SK-N-SH (cell line): ENCODE data around the gene DDX24. TPM values are rescaled to one million over a fixed set of nuclear protein-coding genes. Genes with fewer than 3 reads are reported as not detected.

Experiments
- CTCF ChIA-PET: fragments of 300-600, 350-600 bp; formaldehyde crosslinking; extraction: SDS; loops from one replicate; lab custom pipeline; 2021; lab: Yijun Ruan, JAX
- POLR2A ChIA-PET: fragments of 350-600 bp; sonication (Branson Sonifier 250); formaldehyde crosslinking; extraction: SDS; loops from one replicate; lab custom pipeline; 2020; ENCODE audit warnings: antibody characterized with exemption, inconsistent platforms; lab: Yijun Ruan, JAX
- DNase-seq: peaks from one replicate; pipeline ENCODE4 v3.0.0; 2012
- H2AFZ ChIP-seq: fragments of 200-600 bp; sonication (generic); 2 replicates; pipeline ENCODE4 v1.8.1; 2016; ENCODE audit warnings: antibody characterized with exemption, mild to moderate bottlenecking, low read depth
- H3F3A ChIP-seq: fragments of 200-600 bp; sonication (generic); replicated peaks from 2 replicates; pipeline ENCODE3; 2016; ENCODE audit warnings: antibody characterized with exemption, mild to moderate bottlenecking; ENCODE audit not compliant: insufficient read depth
- H3K27ac ChIP-seq, 2 experiments: fragments of 200-500 bp in 1 of 2; fragments of 200-600 bp in 1 of 2; sonication (Bioruptor generic) in 1 of 2; sonication (generic), shearing (Covaris generic) in 1 of 2; 2 replicates each; pipeline versions ENCODE4 v1.5.1 to v1.6.1; 2014 to 2016; ENCODE audit warnings: low read depth in 2 of 2, inconsistent platforms in 1 of 2, low read length in 1 of 2, mild to moderate bottlenecking in 1 of 2, mixed read lengths in 1 of 2
- H3K27me3 ChIP-seq: fragments of 200-600 bp; sonication (generic), shearing (Covaris generic); 2 replicates; pipeline ENCODE4 v1.6.1; 2016; ENCODE audit warnings: mixed run types; ENCODE audit not compliant: insufficient read depth
- H3K36me3 ChIP-seq, 2 experiments: fragments of 200-500 bp in 1 of 2; fragments of 200-600 bp in 1 of 2; sonication (Bioruptor generic) in 1 of 2; sonication (generic) in 1 of 2; replicated peaks in 1 of 2; 2 replicates each; pipeline versions ENCODE3 to v1.5.1; 2014 to 2016; ENCODE audit warnings: low read length in 1 of 2, mild to moderate bottlenecking in 1 of 2; ENCODE audit not compliant: insufficient read depth in 2 of 2, control insufficient read depth in 1 of 2
- H3K4me1 ChIP-seq, 2 experiments: fragments of 200-500 bp in 1 of 2; fragments of 200-600 bp in 1 of 2; sonication (Bioruptor generic) in 1 of 2; sonication (generic), shearing (Covaris generic) in 1 of 2; 2 replicates each; pipeline versions ENCODE4 v1.5.1 to v1.6.1; 2014 to 2016; ENCODE audit warnings: low read depth in 1 of 2, low read length in 1 of 2, mixed run types in 1 of 2; ENCODE audit not compliant: insufficient read depth in 2 of 2, control insufficient read depth in 1 of 2
- H3K4me2 ChIP-seq: fragments of 200-600 bp; sonication (generic), shearing (Covaris generic); 2 replicates; pipeline ENCODE4 v1.6.1; 2017; ENCODE audit warnings: mixed run types
- H3K4me3 ChIP-seq, 2 experiments: fragments of 200-500 bp in 1 of 2; fragments of 200-600 bp in 1 of 2; sonication (Bioruptor generic) in 1 of 2; sonication (generic), shearing (Covaris generic) in 1 of 2; 2 replicates each; pipeline versions ENCODE4 v1.5.1 to v1.8.1; 2014 to 2016; ENCODE audit warnings: low read depth in 2 of 2, inconsistent platforms in 1 of 2, low read length in 1 of 2, mild to moderate bottlenecking in 1 of 2, mixed read lengths in 1 of 2, moderate library complexity in 1 of 2
- H3K79me2 ChIP-seq: fragments of 200-600 bp; sonication (generic); 2 replicates; pipeline ENCODE4 v1.8.1; 2017; ENCODE audit warnings: mild to moderate bottlenecking; ENCODE audit not compliant: insufficient read depth
- H3K9ac ChIP-seq: fragments of 200-600 bp; sonication (generic); 2 replicates; pipeline ENCODE4 v1.6.1; 2017; ENCODE audit warnings: mixed run types
- H3K9me2 ChIP-seq: fragments of 200-600 bp; sonication (generic); 2 replicates; pipeline ENCODE4 v1.6.1; 2017; ENCODE audit warnings: mixed run types
- H3K9me3 ChIP-seq: fragments of 200-600 bp; sonication (generic); 2 replicates; pipeline ENCODE4 v1.6.1; 2017; ENCODE audit warnings: mixed run types, mild to moderate bottlenecking, moderate library complexity
- H4K20me1 ChIP-seq: fragments of 200-600 bp; sonication (generic); 2 replicates; pipeline ENCODE4 v1.6.1; 2017; ENCODE audit warnings: mild to moderate bottlenecking, mixed run types; ENCODE audit not compliant: insufficient read depth
- CHD2 ChIP-seq: fragments of 150-350 bp; IDR thresholded peaks from 2 replicates; pipeline ENCODE4 v1.6.1; 2018; ENCODE audit warnings: low read length; ENCODE audit not compliant: partially characterized antibody
- EZH2phosphoT487 ChIP-seq: fragments of 200-600 bp; sonication (generic); IDR thresholded peaks from 2 replicates; pipeline ENCODE4 v1.6.1; 2017; ENCODE audit warnings: low read depth, mixed run types, mild to moderate bottlenecking, antibody characterized with exemption, moderate library complexity, borderline replicate concordance
- GABPA ChIP-seq: IDR thresholded peaks from 2 replicates; pipeline ENCODE4 v1.4.0; 2012; ENCODE audit warnings: low read depth, mild to moderate bottlenecking
- MAX ChIP-seq: IDR thresholded peaks from 2 replicates; pipeline ENCODE4 v1.4.0; 2012; ENCODE audit warnings: low read depth
- NFIC ChIP-seq: IDR thresholded peaks from 2 replicates; pipeline ENCODE4 v1.4.0; 2012; ENCODE audit warnings: borderline replicate concordance
- RCOR1 ChIP-seq: fragments of 150-350 bp; IDR thresholded peaks from 2 replicates; pipeline ENCODE4 v1.6.1; 2017; ENCODE audit warnings: antibody characterized with exemption, low read length
- RFX5 ChIP-seq: IDR thresholded peaks from 2 replicates; pipeline ENCODE4 v1.6.1; 2012; ENCODE audit warnings: mild to moderate bottlenecking, improper control_type of control experiment, low read length
- WGBS: methylation state at CpG from one replicate; pipeline ENCODE4 v1.1.6; 2017; ENCODE audit warnings: low lambda C conversion rate; 5-methylcytosine and 5-hydroxymethylcytosine counted together
- polyA plus RNA-seq, 3 experiments: library from polyadenylated mRNA; depleted of rRNA; stranded (reverse); fragments of >200 nt; gene quantifications; 2 replicates each; pipeline ENCODE4 v1.2.3, GENCODE V29; 2012

The DDX24 gene
- polyA plus RNA-seq, 1 of the 3 experiments (the other 2 are of a cell fraction) = 108 TPM

GRCh38 chr14:94048691-94049624 lies 32.0 kb downstream of the DDX24 start:
- no peak overlapping the region for H3K9ac ChIP-seq
- 67% methylated on average over 5 of the region's 10 CpGs for WGBS
- no peaks in the 10 kb centered on the region for H3K27me3 ChIP-seq
- no peak overlapping the region for H2AFZ ChIP-seq
- no peaks in the 10 kb centered on the region for H4K20me1 ChIP-seq
- TF ChIP-seq RCOR1 (peak; percentile 11; the same call in 1 of the 2 replicates), CHD2 (peak; percentile 12), GABPA (no peak), NFIC (peak; percentile 49)
- peak overlapping the region in 1 of 2 experiments; percentile 76; a peak in 2 of 4 replicates for H3K27ac ChIP-seq
- H3K79me2 ChIP-seq = no peaks in the 10 kb centered on the region
- no peaks in the 10 kb centered on the region for H3K9me3 ChIP-seq
- CTCF ChIA-PET = interaction anchor here (0.7 to 8.3 kb wide), 6 partner anchors 11 to 437 kb away, joined by 3 to 100 read pairs (median 19); no protein-coding TSS in a partner anchor
- no peak overlapping the region for H3K4me3 ChIP-seq
- POLR2A ChIA-PET = interaction anchor here (0.5 to 0.7 kb wide), 2 partner anchors 11 to 76 kb away, joined by 3 to 7 read pairs; no protein-coding TSS in a partner anchor
- H3K4me2 ChIP-seq = no peak overlapping the region
- DNase-seq = peak; percentile 71
- peaks cover 27 to 91% of the 10 kb centered on the region in 2 experiments for H3K36me3 ChIP-seq
- H3K9me2 ChIP-seq = no peaks in the 10 kb centered on the region
- peaks cover 0 to 18% of the 10 kb centered on the region in 2 experiments; a peak in 2 of 4 replicates for H3K4me1 ChIP-seq
- H3F3A ChIP-seq = no peaks in the 10 kb centered on the region

- no peak overlapping the region for H3K27ac ChIP-seq
- DNase-seq = no peak
- ChIA-PET POLR2A (no interaction called here), CTCF (interaction anchor here (0.7 to 8.3 kb wide), 5 partner anchors 9 to 95 kb away, joined by 3 to 100 read pairs (median 10); no protein-coding TSS in a partner anchor)
- no peaks in the 10 kb centered on the region for H3K79me2 ChIP-seq
- no peaks in the 10 kb centered on the region for H3K9me2 ChIP-seq
- H3K4me2 ChIP-seq = no peak overlapping the region
- H3K36me3 ChIP-seq = peaks cover 23 to 89% of the 10 kb centered on the region in 2 experiments
- no peaks in the 10 kb centered on the region for H3K27me3 ChIP-seq
- H3F3A ChIP-seq = no peaks in the 10 kb centered on the region
- 100% methylated on average over 2 of the region's 3 CpGs for WGBS
- H4K20me1 ChIP-seq = no peaks in the 10 kb centered on the region
- no peak overlapping the region for H2AFZ ChIP-seq
- TF ChIP-seq RFX5 = no peak
- no peak for TF ChIP-seq NFIC
- TF ChIP-seq MAX = no peak
- no peak overlapping the region for H3K4me3 ChIP-seq
- H3K9ac ChIP-seq = no peak overlapping the region
- H3K4me1 ChIP-seq = peaks cover 0 to 18% of the 10 kb centered on the region in 2 experiments; a peak in 2 of 4 replicates
- H3K9me3 ChIP-seq = no peaks in the 10 kb centered on the region
Observed at GRCh38 chr14:94047581-94047980, 33.4 kb downstream of the DDX24 start.

GRCh38 chr14:94046696-94047250 lies 34.2 kb downstream of the DDX24 start:
- CTCF ChIA-PET = interaction anchor here (0.8 to 8.1 kb wide), 4 partner anchors 9 to 90 kb away, joined by 3 to 74 read pairs (median 6); no protein-coding TSS in a partner anchor
- no peak overlapping the region for H3K27ac ChIP-seq
- H3K9ac ChIP-seq = no peak overlapping the region
- no peak overlapping the region for H2AFZ ChIP-seq
- H3K9me3 ChIP-seq = no peaks in the 10 kb centered on the region
- H4K20me1 ChIP-seq = no peaks in the 10 kb centered on the region
- H3K4me1 ChIP-seq = peaks cover 0 to 18% of the 10 kb centered on the region in 2 experiments; a peak in 2 of 4 replicates
- no peaks in the 10 kb centered on the region for H3K79me2 ChIP-seq
- TF ChIP-seq EZH2phosphoT487 = no peak
- no peaks in the 10 kb centered on the region for H3K27me3 ChIP-seq
- POLR2A ChIA-PET = no interaction called here
- no peak overlapping the region for H3K4me2 ChIP-seq
- 99% methylated on average over 7 of the region's 7 CpGs for whole genome bisulfite sequencing
- no peaks in the 10 kb centered on the region for H3F3A ChIP-seq
- H3K9me2 ChIP-seq = no peaks in the 10 kb centered on the region
- H3K36me3 ChIP-seq = peaks cover 18 to 81% of the 10 kb centered on the region in 2 experiments
- DNase-seq = no peak
- no peak overlapping the region for H3K4me3 ChIP-seq
